Renal cortex interstitium (tissue), 11 donors: ENCODE data around the gene PCDHA1. TPM values are rescaled to one million over a fixed set of nuclear protein-coding genes. Genes with fewer than 3 reads are reported as not detected.
"Not testable (repeated sequence)": the region's sequence is repeated elsewhere in the genome, so short reads cannot be mapped to it uniquely, and the experiment has no call there.

Source experiments
- DNase-seq, 11 donors: peaks; one replicate each; pipeline ENCODE4 v3.0.0-alpha.2; 2013; ENCODE audit warnings: low read depth in 9 of 11, low spot score in 4 of 11; ENCODE audit errors: extremely low read depth in 1 of 11
- polyA plus RNA-seq, 3 donors: library from polyadenylated mRNA; unstranded; fragments of 120-200 nt; gene quantifications; one replicate each; pipeline ENCODE4 v1.2.1, GENCODE V29; 2013; ENCODE audit not compliant: insufficient read length in 3 of 3

PCDHA1 gene
- polyA plus RNA-seq, 3 donors, result 0.09 TPM; not detected in 2

GRCh38 chr5:140806834-140807775, 21.2 kb downstream of the PCDHA1 start, which contains the start of gene PCDHA4:
Gene PCDHA4, plus strand, starts transcription at chr5:140807068.
- DNase-seq, result no peak

GRCh38 chr5:140808241-140808888, 22.4 kb downstream of the PCDHA1 start:
- DNase-seq, result not testable (repeated sequence)

GRCh38 chr5:140808889-140809291, 22.9 kb downstream of the PCDHA1 start:
- no peak for DNase-seq

GRCh38 chr5:140821375-140822280, 35.7 kb downstream of the PCDHA1 start, which contains the start of gene PCDHA5:
Gene PCDHA5, plus strand, starts transcription at chr5:140821613.
- no peak for DNase-seq

- no peak for DNase-seq
Measured at GRCh38 chr5:140822281-140822629, 36.3 kb downstream of the PCDHA1 start.

GRCh38 chr5:140822969-140823368, 37.0 kb downstream of the PCDHA1 start:
- DNase-seq, result not testable (repeated sequence)

GRCh38 chr5:140823475-140823874, 37.5 kb downstream of the PCDHA1 start:
- DNase-seq, result no peak

GRCh38 chr5:140827704-140828361, 41.9 kb downstream of the PCDHA1 start, which contains the start of gene PCDHA6:
Gene PCDHA6, plus strand, starts transcription at chr5:140827960. Its CDS starts 132 bp downstream, at chr5:140828092.
- no peak for DNase-seq

GRCh38 chr5:140828362-140828737, 42.4 kb downstream of the PCDHA1 start:
- no peak for DNase-seq

- not testable (repeated sequence) for DNase-seq
Measured at GRCh38 chr5:140829511-140830501, 43.9 kb downstream of the PCDHA1 start.

- no peak for DNase-seq
Measured at GRCh38 chr5:140833993-140834392, 48.1 kb downstream of the PCDHA1 start, which contains the start of gene PCDHA7. Gene PCDHA7, plus strand, starts transcription at chr5:140834269. Its CDS starts 115 bp downstream, at chr5:140834384.

GRCh38 chr5:140834439-140835008, 48.6 kb downstream of the PCDHA1 start:
- not testable (repeated sequence) for DNase-seq

- DNase-seq, result no peak
Measured at GRCh38 chr5:140835622-140836510, 49.9 kb downstream of the PCDHA1 start.

GRCh38 chr5:140840978-140841962, 55.3 kb downstream of the PCDHA1 start, which contains the start of gene PCDHA8:
Gene PCDHA8, plus strand, starts transcription at chr5:140841187. Its CDS starts 135 bp downstream, at chr5:140841322.
- DNase-seq, result no peak
